Testis (tissue), 2 donors: ENCODE data around the gene PLEKHA7.

Source experiments
- CTCF ChIP-seq, 3 experiments: fragments of 450-650 bp in 2 of 3; fragments of 200-600 bp in 1 of 3; sonication (generic) in 1 of 3; IDR thresholded peaks; one replicate each; pipeline ENCODE4 v1.5.1; 2016 to 2019; ENCODE audit warnings: antibody characterized with exemption in 3 of 3, mild to moderate bottlenecking in 2 of 3, moderate library complexity in 1 of 3
- POLR2A ChIP-seq: fragments of 450-650 bp; IDR thresholded peaks from one replicate; pipeline ENCODE4 v1.6.1; 2017; ENCODE audit warnings: antibody characterized with exemption, mild to moderate bottlenecking, moderate library complexity

GRCh38 chr11:16958833-16959232 is 55.4 kb downstream of the PLEKHA7 start:
- no peak for TF ChIP-seq CTCF (IDR thresholded peaks at IDR 0.05)
- no peak for TF ChIP-seq POLR2A
